Measurements from ENCODE around the gene VWDE.

GRCh38 chr7:12378389-12378788 is 25.3 kb downstream of the VWDE start:
- TF ChIP-seq EZH2phosphoT487 (IDR thresholded peaks at IDR 0.05; ENCODE audit: low read length) = no peak
- no peak for TF ChIP-seq CTCF (IDR thresholded peaks at IDR 0.05; ENCODE audit: low read length)
- no peak for TF ChIP-seq EZH2 (optimal IDR thresholded peaks at IDR 0.05; ENCODE audit: low read depth, low read length)
